ENCODE data around the gene CAMSAP1.

DNA sequence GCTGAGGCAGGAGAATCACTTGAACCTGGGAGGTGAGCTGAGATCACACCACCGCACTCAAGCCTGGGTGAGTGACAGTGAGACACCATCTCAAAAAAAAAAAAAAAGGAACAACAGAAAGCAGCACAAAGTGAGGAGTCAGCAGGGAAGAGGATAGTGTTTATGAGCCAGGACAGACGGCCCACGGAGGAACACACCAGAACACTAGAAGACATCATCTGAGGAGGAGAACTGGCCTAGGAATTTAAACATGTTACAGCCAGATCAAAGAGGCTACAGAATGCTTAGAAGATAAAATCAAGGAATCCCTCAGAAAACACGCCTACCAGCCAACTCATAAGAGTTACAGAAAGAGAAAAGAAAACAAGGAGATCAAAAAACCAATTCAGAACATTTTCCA is 41.6 kb upstream of the CAMSAP1 start:
- TF ChIP-seq, protein P1, sequence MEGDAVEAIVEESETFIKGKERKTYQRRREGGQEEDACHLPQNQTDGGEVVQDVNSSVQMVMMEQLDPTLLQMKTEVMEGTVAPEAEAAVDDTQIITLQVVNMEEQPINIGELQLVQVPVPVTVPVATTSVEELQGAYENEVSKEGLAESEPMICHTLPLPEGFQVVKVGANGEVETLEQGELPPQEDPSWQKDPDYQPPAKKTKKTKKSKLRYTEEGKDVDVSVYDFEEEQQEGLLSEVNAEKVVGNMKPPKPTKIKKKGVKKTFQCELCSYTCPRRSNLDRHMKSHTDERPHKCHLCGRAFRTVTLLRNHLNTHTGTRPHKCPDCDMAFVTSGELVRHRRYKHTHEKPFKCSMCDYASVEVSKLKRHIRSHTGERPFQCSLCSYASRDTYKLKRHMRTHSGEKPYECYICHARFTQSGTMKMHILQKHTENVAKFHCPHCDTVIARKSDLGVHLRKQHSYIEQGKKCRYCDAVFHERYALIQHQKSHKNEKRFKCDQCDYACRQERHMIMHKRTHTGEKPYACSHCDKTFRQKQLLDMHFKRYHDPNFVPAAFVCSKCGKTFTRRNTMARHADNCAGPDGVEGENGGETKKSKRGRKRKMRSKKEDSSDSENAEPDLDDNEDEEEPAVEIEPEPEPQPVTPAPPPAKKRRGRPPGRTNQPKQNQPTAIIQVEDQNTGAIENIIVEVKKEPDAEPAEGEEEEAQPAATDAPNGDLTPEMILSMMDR (IDR thresholded peaks at IDR 0.05; ENCODE audit: low read depth, low read length): no peak
- no peak for TF ChIP-seq EZH2phosphoT487 (IDR thresholded peaks at IDR 0.05; ENCODE audit: low read depth)

All from OCI-LY3 (cell line).